Spleen (tissue), 7 donors: ENCODE data around the gene FAM83G.
"Not testable (repeated sequence)": the region's sequence is repeated elsewhere in the genome, so short reads cannot be mapped to it uniquely, and the experiment has no call there.

Experiments
- CTCF ChIP-seq, 11 experiments: fragments of 200-600 bp in 7 of 11; fragments of 450-650 bp in 4 of 11; sonication (generic) in 4 of 11; IDR thresholded peaks in 8 of 11; conservative IDR thresholded peaks in 3 of 11; 1 replicate in 7 of 11; 2 replicates in 4 of 11; pipeline versions ENCODE4 v1.4.0 to v1.8.0; 2016 to 2021; ENCODE audit warnings: antibody characterized with exemption in 11 of 11, inconsistent platforms in 4 of 11, mild to moderate bottlenecking in 1 of 11
- POLR2A ChIP-seq, 3 donors: fragments of 450-650 bp; IDR thresholded peaks; one replicate each; pipeline ENCODE4 v1.5.1; 2017; ENCODE audit warnings: antibody characterized with exemption in 3 of 3, mild to moderate bottlenecking in 1 of 3
- POLR2AphosphoS5 ChIP-seq, 3 donors: sonication (generic); formaldehyde crosslinking; IDR thresholded peaks; one replicate each; pipeline ENCODE4 v1.5.1; 2017; ENCODE audit warnings: antibody characterized with exemption in 3 of 3
- donor health status: DM: no; HTN: no; CAD: no; lungs with moderate emphysema.
- donor health status: DM: no; HTN: no; CAD: no.
- donor health status: DM: no; HTN: no; CAD: no.

GRCh38 chr17:19046782-19047375 is 42.3 kb upstream of the FAM83G start, which contains the start of gene GRAP:
- TF ChIP-seq POLR2AphosphoS5 (IDR thresholded peaks at IDR 0.05); CTCF (IDR thresholded peaks at IDR 0.05 in 8 of 11, conservative IDR thresholded peaks at IDR 0.05 in 3 of 11); POLR2A (IDR thresholded peaks at IDR 0.05): not testable (repeated sequence)
